GM12874 (cell line): ENCODE data around the gene BEGAIN.

Source experiments
- CTCF ChIP-seq: IDR thresholded peaks from 2 replicates; pipeline ENCODE4 v1.5.1; 2011; ENCODE audit warnings: low read depth, mild to moderate bottlenecking, control low read depth, low read length, moderate library complexity; ENCODE audit not compliant: insufficient read depth

Gene BEGAIN

GRCh38 chr14:100619396-100620254 lies 32.4 kb upstream of the BEGAIN start:
- TF ChIP-seq CTCF = no peak

DNA sequence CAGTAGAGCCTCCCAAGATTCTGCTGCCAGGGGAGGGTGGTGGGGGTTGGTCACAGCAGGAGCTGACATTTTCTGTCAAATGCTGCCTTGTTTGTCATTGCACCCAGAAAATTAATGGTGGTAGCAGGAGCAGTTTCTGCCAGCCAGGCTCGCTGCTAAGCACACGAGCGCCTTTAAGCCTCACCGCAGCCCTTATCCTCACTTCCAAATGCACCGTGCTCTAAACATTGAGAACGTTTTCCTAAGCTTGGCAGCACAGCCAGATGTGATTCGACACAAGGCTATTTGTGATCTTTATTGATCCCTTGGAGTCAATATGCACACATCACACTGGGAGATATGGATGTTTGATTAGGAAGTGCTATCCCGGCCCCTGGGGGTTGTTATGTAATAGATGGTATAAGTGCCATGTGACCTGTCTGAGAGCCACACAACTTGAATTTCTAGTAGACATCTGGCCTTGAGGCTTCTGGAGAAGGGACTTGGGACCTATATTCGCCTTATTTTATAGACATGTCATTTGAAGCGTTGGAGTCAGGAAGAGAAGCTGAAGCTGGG lies 31.6 kb upstream of the BEGAIN start:
- TF ChIP-seq CTCF = no peak

- TF ChIP-seq CTCF = no peak
These were observed 31.1 kb upstream of the BEGAIN start for GRCh38 chr14:100618318-100618693.

GRCh38 chr14:100617410-100618317 lies 30.4 kb upstream of the BEGAIN start:
- TF ChIP-seq CTCF = no peak

DNA sequence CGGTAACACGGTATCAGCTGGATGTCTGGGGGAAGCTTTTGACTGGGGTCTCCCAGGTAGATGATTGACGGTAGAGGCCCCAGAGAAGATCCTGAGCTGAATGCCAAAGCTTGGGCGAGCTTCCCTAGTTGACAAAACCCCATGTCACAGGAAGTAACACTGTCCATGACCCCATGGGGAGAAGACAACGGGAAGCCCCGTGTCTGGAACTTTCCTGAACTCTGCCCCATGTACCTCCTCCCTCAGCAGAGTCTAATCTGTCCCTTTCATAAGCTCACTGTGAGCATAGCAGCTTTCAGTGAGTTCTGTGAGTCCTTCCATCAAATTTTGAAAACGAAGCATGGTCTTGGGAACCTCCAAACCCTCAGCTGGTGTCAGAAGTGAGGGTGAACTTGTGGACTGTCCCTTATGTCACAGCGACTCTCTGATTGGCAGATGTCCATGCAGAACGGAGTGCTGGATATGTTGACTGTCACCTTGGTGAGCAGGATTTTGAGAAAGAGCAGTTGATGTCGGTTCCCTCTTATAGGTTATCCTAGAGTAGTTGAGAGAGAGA lies 29.7 kb upstream of the BEGAIN start:
- no peak for TF ChIP-seq CTCF

GRCh38 chr14:100615736-100616695 lies 28.8 kb upstream of the BEGAIN start:
- no peak for TF ChIP-seq CTCF
